T-helper 2 cell treated with Interferon-gamma antibody and Interleukin-4, amounts not matched to agents 100 ng/mL and 5 ng/mL, for 36 hours (primary cell): ENCODE results near the gene TNS1. TPM values are rescaled to one million over a fixed set of nuclear protein-coding genes. Genes with fewer than 3 reads are reported as not detected.

Experiments
- intact Hi-C: fragments of 100-400 bp; cut with micrococcal nuclease; formaldehyde crosslinking; loops from one replicate; pipeline ENCODE4 v1.15.1; 2023
- total RNA-seq: library from RNA; stranded (reverse); gene quantifications from 2 replicates; pipeline ENCODE4 v1.2.3, GENCODE V29; 2022

Gene TNS1
- total RNA-seq, 1 donor from 2014 or later, result 0.18 TPM

DNA sequence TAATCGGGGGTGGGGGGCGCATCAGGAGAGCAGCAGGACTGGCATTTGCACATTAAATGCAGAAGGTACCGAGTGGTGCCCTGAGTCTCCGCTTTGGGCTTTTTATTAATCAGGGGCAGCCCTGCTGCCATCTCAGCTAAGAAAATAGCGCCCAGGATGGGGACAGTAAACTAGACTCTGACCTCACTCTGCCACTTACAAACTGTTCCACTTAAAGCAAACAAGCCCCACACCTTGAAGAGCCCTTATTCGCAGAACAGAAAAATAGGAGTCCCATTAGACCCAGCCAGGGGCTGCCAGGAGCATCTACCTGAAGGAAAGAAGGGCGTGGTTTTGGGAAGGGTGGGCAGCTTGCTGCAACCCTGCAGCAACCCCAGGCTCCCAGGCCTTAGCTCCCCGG is 165.3 kb downstream of the TNS1 start:
- intact Hi-C loops, result no loop called here

DNA sequence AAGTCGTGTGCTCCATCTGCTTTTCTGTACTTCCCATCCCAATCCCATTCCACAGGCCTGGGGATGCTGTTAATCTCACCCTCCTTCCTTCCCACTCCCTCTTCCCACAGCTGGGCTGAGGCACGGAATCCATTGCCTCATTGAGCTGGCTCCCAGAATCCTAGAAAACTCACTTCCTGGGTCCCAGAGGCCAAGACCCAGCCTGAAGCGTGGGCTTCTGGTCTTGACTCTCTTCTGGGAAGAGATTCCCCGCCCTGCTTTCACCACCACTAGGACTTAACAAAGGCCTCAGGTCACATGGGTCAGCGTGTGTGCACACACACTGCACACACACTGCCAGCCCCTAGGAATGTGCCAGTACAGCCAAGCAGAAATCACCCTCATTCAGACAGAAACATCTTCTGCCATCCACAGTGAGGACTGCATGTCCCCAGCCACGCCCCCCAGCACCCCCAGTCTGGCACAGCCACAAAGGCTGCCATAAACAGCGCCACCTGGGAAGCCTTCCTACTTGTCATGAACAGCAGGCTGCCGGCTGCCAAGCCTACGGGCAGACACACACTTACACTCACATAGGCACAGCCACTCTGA is 165.8 kb downstream of the TNS1 start:
- intact Hi-C loops, result no loop called here

DNA sequence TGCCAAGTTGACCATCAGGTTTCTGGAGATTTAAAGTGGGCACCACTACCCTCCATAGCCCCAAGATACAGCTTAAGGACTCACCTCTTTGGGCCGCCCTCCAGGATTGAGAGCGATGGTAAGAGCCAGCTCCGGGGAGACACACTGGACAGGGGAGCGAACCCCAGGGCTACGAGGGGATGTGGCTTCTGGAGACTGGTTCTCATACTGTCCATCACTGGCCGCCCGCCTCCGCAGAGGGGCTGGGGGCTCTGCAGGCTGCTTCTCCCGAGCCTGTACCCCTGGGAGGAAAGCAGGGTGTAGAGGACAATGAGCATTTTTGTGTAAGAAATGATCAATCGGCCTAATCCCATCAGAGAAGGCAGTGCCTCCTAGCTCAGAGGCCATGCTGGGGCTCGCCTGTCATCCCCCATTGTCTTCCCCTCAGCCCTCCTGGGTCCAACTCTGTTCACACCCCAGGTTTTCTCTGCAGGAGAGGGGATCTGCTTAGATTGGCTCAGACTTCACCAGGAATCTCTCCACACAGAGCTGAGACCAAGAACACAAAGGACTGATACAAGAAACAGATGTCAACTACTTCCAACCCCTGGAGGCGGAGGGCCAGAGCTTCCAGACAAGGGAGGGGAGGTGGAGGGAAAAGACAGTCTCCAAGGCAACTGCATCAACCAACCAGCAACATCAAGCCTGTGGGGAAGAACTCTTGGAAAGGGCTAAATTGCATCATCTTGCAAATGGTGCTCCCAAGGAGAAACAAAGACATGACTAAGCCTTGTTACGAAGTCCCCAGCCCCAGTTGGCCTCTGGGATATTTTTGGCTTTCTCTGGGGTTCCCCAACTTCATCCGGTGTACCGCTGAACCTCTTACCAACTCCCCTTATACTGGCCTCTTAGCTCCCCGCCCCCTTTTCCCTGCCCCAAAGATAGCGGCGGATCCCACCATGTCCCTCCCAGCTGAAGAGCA is 166.6 kb downstream of the TNS1 start:
- intact Hi-C loops, result no loop called here

DNA sequence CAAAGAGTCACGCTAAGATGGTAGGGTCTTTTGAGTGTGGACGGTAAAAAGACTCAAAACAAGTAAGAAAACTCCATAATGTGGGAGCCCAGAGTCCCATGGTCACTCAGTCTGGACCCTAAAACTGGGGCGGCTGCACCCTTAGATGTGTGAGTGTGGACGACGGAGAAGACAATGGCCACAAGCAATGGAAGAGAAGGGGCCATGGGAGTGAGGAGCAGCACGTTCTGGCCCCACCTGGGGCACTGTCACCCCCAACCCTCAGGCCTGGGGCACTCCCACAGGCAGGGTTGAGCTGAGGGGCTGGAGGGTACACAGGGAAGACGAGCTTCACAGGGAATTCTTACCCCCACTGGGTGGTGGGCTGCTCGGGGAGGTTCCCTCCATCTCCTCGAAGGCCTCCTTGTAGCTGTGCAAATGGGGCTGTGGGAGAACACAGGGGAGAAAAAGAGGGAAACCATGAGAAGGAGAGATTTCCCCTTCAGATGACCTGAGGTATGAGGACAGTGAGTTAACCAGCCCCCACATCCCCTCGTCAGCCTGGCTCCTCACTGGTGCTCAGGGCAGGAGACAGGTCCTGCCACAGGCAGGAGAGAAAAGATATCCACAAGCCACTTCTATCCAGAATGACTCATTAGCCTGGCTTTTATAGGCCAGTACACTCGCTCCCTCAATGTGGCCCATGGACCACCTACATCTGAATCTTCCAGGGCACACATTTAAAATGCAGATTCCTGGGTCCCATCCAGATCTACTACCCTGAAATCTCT is 167.9 kb downstream of the TNS1 start:
- intact Hi-C loops, result no loop called here

DNA sequence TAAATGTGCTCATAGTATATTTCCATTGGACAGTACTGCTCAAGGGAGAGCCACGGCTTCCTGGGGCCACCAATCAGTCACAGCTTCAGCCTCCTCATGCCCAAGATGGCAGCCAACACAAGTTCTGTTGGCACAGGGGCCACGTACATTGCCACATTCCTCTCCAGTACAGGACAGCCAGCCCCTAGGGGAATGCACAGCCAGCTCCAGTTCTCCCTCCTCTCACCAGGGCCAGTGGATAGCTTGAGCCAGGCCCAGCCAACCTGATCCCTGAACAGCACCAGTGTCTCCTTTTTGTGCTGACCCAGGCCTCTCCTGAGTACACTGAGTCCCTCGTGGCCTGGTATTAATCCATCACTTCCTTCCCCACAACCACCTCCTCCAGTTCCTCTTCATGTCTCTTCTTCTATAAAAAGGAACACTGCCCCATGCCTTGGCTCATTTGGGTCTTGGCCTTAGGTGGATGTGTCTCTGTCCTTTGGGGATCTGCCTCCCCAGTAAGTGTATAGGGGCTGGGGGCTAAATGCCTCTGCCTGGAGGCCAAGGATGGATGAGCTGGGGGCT is 168.7 kb downstream of the TNS1 start:
- intact Hi-C loops, result no loop called here

DNA sequence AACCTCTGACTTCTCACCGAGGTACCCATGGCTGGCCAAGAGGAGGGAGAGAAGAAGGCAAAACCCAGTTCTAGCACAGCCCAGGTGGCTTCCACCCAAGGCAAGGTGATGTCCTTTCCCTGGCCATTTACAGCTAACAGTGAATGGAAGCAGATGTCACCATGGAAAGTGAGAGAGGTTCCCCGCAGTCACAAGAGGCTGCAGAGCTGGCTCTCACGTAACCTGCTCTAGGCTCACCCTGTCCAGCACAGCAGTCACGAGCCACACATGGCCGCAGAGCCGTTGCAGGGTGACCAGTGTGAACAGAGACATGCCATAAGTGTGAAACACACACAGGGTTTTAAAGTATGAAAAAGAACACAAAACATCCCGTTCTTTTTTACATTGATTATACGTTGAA is 169.4 kb downstream of the TNS1 start:
- intact Hi-C loops, result no loop called here

DNA sequence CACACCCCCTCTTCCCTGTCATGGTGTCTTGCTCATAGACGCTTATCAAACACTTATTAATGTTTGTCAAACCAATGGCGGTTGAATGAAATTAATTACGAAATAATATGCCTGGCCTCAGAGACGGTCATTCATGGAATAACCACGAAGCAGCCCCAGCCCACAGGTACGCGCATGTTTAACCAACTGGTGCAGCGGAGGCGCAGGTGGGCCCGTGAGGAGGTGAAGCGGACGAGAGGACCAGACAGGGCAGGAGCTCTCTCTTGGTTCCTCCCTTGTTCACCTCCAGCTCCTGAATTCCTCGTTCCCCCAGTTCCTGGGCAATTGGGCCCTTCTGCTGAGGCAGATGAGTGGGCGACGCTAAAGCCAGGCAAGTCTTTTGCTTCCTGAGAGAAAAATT is 169.8 kb downstream of the TNS1 start:
- intact Hi-C loops, result no loop called here

DNA sequence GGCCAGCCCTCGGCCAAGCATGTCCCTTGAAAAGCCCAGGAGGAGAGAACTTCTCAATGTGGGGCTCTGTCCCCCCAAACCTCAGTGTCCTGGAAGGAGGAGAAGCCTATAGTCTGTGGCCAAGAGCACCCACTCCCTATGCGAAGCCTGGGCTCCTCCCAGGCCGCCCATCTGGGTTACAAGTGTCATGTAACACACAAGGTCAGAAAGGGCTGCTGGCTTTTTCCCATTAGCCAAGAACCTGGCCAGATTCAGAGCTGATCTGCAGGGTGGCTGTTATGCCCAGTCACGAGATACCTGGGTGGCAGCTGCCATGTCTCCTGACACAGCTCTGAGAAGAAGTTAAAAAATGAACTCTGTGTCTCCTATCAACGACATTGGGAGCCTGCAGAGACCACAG is 170.7 kb downstream of the TNS1 start:
- intact Hi-C loops, result no loop called here

DNA sequence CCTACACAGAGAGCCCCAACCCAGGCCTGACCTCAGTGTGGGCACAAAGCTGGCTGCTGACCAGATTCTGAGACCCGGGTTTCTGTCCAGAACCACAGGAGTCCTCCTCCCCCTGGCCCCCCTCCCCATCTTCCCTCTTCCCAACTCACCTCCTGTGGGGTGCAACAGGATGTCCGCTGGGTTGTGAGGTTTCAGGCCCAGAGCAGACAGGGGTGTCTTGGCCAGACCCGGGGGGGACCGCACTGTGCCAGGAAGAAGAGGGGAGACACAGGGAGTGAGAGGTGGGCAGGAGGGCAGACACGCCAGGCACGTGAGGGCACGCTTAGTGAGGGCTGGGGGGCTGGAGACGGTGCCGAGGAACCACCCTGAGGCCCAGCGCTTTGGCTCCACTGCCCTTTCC is 171.5 kb downstream of the TNS1 start:
- intact Hi-C loops, result no loop called here

DNA sequence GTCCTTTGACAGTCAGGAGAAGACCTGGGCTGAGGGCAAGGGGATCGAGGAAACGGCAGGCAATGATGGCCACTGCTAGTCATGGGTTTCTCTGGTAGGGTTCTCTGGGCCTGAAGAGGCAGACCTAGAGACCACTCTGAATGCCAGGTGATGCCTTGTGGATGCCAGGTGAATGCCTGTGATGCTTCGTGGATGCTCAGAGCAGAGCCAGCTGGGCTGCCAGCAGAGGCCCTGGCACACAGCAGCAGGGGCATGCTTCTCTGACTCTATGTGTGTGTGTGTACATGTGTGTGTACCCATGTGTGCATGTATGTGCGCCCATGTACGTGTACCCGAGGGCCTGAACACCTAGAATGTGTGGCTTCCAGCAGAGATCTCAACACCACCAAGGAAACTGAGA is 172.0 kb downstream of the TNS1 start:
- intact Hi-C loops, result no loop called here

DNA sequence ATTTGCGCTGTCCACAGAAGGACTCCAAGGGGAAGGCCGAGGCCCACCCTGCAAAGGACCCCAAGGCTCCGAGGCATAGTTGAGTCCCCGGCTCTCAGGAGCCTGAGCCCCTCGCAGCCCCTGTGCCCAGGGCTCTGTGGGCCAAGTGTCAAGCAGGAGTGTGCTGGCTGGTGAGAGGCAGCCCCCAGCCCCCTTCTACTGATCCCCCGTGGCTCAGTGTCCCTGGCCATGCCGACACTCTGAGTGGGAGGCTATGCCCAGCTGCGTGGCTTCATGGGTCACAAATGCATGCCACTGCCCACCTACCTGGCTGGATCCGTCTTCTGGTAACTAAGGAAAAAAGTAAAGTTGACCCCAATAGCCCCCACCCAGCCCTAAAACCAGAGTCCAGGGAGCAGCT is 172.7 kb downstream of the TNS1 start:
- intact Hi-C loops, result no loop called here

DNA sequence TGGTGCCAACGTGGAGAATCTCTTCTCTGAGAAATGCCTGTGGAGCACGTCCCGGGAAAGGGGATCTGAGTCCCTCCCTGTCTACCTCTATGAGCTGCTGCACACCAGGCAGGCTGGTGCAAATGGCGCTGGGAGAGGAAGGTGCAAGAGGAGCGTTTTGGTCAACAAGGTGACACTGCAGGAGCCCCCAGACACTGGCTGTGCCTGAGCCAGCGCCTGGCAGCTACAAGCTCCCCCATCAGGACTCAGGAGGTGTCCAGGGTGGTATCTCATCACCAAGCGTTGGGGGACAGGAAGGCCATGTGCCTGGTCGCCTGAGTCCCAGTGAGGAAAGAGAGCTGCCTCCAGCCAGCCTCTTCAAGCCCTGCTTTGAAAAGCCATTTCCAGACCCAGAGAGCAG is 173.4 kb downstream of the TNS1 start:
- intact Hi-C loops, result no loop called here

DNA sequence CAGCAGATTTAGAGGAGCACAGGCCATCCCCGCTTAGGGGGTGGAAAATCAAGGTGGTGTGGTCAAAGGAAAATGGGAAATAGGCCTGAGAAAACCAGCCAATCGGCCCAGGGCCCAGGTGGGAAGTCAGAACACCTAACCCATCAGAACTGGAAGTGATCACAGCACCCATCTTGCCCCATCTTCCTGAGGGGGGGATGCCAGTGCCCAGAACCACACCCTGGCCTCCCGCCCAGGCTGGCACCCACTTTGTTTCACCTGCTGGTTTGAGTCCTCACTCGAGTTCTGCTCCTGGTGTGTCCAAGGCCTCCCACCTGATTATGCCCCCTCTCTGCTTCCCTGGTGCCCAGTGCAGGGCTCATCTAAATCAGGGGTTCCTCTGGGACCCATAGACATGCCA is 174.5 kb downstream of the TNS1 start:
- intact Hi-C loops, result no loop called here

DNA sequence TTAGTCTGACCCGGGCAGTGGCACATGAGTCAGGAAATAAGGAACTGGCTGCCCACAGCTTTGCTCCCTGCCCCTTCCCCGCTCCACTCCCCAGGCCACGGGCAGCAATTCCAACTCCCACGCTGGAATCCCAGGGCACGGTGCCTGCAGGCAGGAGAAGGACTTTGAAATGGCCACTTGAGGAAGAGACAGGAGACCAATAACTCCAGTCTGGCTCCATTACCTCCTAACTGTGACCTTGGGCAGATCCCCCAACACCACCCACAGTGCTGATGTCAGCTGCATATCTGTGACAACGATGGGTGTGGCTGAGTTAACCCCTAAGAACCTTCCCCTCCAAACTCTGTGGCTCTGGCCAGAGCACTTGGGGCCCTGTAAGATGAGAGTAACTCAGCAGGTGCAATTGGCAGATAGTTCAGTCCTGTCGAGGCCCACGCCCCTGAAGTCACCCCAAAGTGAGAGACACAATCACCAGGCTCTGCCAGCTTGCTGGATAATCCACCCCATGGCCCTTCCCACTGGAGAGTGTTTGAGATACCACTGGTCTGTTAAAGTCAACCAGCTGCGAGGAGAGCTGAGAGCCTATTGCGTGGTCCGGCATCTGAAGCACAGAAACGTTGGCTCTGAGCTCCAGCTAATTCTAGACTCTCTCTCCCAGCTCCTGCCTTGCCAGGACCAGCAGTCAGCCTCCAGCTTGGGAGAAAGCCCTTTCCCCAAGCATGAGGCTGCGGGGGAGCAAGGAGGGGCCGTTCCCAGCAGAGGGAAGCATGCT is 175.2 kb downstream of the TNS1 start:
- intact Hi-C loops, result no loop called here

DNA sequence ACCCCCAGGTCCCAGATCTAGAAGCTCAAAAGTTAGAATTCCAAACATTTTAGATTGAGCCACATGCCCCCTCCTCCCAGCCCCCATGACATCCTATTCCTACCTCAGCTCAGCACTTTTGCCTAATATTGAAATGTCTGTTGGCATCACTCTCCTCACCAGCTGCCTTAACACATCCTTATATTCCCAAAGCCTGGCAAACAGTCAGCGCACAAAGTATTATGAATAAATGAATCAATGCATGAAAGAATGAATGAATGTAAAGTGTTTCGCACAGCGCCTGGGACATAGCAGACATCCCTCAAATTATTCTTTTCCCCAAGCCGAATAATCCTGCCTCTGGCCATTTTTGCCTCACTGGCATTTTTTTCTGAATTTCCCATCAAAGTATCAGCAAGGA is 175.8 kb downstream of the TNS1 start:
- intact Hi-C loops, result no loop called here

DNA sequence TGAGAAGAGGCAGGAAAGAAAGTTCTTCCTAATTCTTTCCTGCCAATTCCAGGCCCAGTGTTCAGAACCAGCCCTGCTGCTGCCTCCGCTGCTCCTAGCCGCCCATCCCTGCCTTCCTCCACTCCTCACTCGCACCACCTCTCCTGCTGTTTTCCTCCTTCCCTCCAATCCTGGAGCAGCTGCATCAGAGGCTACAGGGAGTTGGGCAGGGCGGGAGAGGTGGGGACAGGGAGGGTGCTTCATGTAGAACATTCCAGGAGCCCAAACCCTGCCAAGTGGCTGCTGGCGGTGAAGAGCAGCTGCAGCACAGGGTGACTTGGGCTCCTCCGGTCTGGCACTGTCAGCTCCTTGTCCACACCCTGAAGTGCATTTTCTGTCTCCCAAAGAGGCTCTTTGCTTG is 176.3 kb downstream of the TNS1 start:
- intact Hi-C loops, result no loop called here

DNA sequence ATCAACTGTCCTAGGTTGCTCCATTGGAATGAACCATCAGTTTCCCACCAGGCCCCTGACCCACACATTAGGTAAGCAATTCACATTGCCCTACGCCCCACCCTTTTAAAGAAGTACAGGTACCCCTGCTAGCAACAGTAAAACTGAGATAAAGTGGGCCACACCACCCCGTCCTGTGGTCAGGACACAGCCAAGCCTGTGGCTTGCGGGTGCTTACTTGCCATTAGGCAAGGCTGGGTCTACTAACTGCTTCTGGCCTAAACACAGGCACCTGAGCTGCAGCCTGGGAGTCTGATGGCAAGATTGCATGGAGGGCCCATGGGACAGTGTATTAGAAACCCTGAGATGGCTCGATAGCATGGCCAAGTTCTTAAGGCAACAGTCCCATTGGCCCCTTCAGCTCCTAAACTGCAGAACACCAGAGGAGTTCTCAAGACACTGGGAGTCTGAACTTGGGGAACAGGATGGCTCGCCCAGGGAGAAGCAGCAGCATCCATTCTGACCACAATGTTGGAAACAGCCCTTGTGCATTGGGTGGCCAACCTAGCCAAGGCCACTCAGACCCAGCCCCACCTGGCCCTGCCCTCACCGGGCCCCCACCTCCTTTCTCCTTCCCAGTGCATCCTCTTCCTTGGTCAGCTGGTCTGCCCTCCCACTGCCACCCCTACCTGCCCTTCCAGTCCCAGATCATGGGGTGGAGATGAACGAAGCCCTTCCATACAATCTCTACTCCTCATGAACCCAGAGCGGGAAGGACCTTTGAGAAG is 177.1 kb downstream of the TNS1 start:
- intact Hi-C loops, result no loop called here

DNA sequence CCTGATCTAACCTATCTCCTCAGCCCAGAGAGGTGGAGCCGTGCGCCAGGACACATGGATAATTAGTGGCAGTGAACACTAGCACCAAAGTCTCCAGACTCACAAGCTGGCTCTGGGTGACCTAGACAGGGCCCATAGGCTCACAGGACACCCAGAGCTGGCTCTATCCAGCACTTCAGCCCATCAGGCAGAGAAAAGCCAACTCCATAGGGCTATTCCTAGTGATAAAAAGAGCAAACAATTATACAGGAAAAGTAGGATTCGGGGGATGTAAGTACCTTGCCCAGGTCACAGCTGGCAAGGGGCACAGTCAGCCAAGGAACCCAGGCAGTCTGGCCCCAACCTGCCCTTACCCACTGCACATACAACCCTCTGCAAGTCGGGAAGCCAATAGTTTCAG is 178.6 kb downstream of the TNS1 start:
- intact Hi-C loops, result no loop called here

DNA sequence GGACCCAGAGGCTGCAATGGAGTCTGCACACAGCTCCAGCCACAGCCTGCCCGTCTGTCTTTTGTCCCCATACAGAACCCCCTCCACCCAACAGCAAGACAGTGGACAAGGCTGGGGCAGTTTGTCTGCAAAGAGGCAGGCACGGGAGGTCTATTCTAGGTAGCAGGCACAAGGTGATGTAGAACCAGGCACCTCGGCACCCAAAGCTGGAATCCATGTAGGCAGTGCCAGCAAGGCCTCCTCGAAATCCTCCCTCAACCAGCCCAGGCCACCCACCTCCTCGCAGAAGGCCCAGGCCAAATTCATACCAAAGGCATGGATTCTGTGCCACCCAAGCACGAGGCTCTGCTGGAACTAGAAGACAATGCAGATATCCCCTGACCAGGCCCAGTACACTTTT is 179.2 kb downstream of the TNS1 start:
- intact Hi-C loops, result no loop called here
